HG03025 (cell line): ENCODE data around the gene B4GALNT3.

Experiments
- ATAC-seq: cut with Tn5 transposase; IDR thresholded peaks from one replicate; pipeline ENCODE4 v1.9.1; 2021; ENCODE audit warnings: mild to moderate bottlenecking, moderate library complexity; ENCODE audit not compliant: unreplicated experiment, low FRiP score

Gene B4GALNT3

GRCh38 chr12:553216-554000 is 93.7 kb downstream of the B4GALNT3 start:
- no peak for ATAC-seq

DNA sequence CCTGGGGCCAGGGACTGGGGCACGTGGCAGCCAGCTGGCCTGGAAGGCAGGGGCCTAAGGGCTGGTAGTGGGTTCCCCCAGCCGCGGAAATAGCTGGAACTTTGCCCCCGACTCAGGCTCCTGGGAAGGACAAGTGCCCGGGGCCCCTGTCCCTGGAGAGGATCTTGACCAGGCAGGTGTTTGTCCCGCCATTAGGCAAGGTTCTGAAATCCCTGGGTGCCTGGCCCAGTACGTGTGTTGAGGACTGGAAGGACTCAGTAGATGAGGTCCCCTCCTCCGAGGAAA is 94.2 kb downstream of the B4GALNT3 start:
- ATAC-seq = no peak

GRCh38 chr12:556498-556897 is 96.8 kb downstream of the B4GALNT3 start:
- ATAC-seq = no peak

- ATAC-seq = no peak
Measured at GRCh38 chr12:558580-558979, 98.8 kb downstream of the B4GALNT3 start.

DNA sequence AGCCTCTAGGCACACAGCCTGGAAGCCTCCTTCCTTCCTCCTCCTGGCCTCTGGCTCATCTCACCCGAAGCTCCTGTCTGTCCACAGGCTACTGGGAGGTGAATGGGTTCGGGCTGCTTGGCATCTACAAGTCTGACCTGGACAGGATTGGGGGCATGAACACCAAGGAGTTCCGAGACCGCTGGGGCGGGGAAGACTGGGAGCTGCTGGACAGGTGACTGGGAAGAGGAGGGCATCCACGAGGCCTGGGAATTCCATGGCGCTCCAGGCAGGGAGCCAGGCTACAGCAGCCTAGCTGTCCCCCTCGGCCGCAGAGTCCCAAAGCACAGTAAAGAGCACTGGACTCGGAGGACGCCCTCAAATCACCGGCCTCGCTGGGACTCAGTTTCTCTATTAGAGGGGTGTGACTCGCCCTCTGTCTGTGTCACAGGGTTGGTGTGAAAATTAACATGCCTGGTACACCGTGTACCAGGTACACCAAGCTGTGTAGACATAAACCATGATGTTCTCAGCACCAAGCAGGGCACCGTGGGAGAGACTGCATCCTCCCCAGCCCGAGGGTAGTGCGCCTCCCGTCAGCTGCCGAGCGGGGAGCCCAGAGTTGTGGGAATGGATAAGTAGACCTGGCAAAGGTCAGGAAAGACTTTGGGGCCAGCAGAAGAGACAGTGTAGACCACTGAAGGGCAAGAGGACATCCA is 99.6 kb downstream of the B4GALNT3 start:
- ATAC-seq = no peak

- ATAC-seq = no peak
Measured at GRCh38 chr12:559906-560455, 100.2 kb downstream of the B4GALNT3 start.

- no peak for ATAC-seq
Measured at GRCh38 chr12:560691-561390, 101.1 kb downstream of the B4GALNT3 start.

DNA sequence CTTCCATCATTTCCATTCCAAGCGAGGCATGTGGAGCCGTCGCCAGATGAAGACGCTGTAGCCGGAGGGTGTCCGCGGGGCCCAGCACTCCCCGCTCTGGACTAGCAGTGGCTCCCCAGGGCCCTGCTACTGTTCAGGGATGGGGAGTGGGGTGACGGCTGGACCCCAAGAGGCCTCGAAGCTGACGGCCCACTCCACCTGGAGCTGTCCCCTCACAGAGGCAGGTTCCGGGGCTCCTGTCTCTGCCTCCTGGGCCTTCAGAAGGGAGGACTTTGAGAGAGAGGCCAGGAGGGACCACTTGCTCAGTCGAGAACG is 101.6 kb downstream of the B4GALNT3 start:
- ATAC-seq = no peak

DNA sequence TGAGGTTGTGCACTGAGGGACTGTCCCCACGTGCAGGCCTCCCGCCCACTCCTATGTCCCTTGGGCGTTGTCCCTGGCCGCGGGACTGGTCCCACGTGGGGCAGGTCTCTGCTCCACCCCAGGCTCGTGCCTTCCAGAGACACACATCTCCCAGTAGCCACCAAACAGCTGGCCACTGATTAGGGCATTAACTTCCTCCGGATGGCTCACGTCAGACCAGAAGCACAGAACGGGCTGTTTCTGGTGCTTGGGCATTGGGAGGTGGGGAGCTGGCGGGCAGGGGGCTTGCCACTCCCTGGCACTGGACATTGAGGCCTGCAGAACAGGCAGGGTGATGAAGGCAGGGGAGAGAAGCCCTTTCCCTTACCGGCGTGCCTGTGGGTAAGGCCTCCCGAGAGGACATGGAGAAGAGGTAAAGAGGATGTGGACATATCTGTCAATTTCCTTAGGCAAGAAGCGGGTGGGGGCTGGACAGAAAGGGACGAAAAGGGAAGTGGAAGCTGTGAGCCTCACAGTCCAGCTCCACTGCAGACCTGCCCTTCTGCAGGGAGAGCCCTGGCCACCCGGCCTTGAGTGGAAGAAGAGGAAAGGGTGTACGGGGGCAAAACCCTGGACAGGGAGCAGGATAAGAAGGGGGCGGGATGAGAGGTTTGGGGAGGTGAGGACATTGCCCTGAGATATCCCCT is 102.3 kb downstream of the B4GALNT3 start:
- ATAC-seq = no peak

GRCh38 chr12:562634-563033 is 102.9 kb downstream of the B4GALNT3 start:
- no peak for ATAC-seq

- ATAC-seq = no peak
Measured at GRCh38 chr12:563250-563781, 103.6 kb downstream of the B4GALNT3 start.

- ATAC-seq = no peak
Measured at GRCh38 chr12:563787-564298, 104.1 kb downstream of the B4GALNT3 start.

GRCh38 chr12:565161-565560 is 105.4 kb downstream of the B4GALNT3 start:
- ATAC-seq = no peak

DNA sequence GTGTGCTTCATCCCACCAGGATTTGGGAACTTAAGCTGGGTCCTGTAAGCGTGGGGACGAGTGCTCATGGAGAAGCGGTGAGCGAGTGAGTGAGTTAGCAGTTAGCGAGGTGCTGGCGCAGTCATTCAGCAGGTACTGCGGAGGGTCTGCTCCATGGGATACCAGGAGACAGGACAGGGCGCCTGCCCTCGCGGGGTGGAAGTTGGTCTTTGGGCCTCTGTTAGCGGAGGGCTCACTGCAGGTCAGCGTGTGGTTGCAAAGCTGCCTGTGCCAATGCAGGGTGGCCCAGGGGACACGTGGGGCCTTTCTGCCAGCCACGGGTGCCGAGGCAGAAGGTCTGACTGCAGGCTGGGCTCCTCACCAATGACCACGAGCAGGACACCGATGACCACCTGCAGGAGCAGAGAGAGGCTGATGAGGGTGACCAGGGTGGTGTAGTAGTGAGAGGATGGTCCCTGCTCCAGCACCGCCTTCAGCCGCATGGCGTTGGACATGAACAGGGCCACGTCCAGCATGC is 105.9 kb downstream of the B4GALNT3 start:
- no peak for ATAC-seq

- ATAC-seq = no peak
Measured at GRCh38 chr12:568486-568885, 108.7 kb downstream of the B4GALNT3 start.

- no peak for ATAC-seq
Measured at GRCh38 chr12:569091-569676, 109.4 kb downstream of the B4GALNT3 start.

- peak; percentile 55 for ATAC-seq
Measured at GRCh38 chr12:569803-570434, 110.2 kb downstream of the B4GALNT3 start.

GRCh38 chr12:570435-570920 is 110.7 kb downstream of the B4GALNT3 start:
- ATAC-seq = no peak
